Osteoblast (primary cell): Measurements from ENCODE around the gene ZCCHC2. TPM values are rescaled to one million over a fixed set of nuclear protein-coding genes. Genes with fewer than 3 reads are reported as not detected.

Experiments used
- DNase-seq: peaks from one replicate; pipeline ENCODE4 v3.0.0; 2011; ENCODE audit warnings: low spot score, mixed read lengths; ENCODE audit not compliant: insufficient read length; ENCODE audit errors: missing footprints
- H2AFZ ChIP-seq: 2 replicates; pipeline ENCODE4 v1.6.0; 2011; ENCODE audit warnings: mild to moderate bottlenecking, low read length
- H3K27ac ChIP-seq: 2 replicates; pipeline ENCODE4 v1.5.1; 2011; ENCODE audit warnings: mild to moderate bottlenecking, low read depth, low read length, moderate library complexity
- H3K27me3 ChIP-seq: 2 replicates; pipeline ENCODE4 v1.6.0; 2012; ENCODE audit warnings: mild to moderate bottlenecking, control low read depth, inconsistent platforms, low read length, moderate library complexity; ENCODE audit not compliant: insufficient read depth
- H3K36me3 ChIP-seq: 2 replicates; pipeline ENCODE4 v1.5.1; 2011; ENCODE audit warnings: mild to moderate bottlenecking, low read length, control low read depth, moderate library complexity; ENCODE audit not compliant: insufficient read depth
- H3K4me1 ChIP-seq: 2 replicates; pipeline ENCODE4 v1.5.1; 2011; ENCODE audit warnings: mild to moderate bottlenecking, low read length, control low read depth, moderate library complexity; ENCODE audit not compliant: insufficient read depth
- H3K4me2 ChIP-seq: 2 replicates; pipeline ENCODE4 v1.6.0; 2011; ENCODE audit warnings: mild to moderate bottlenecking, low read length; ENCODE audit not compliant: insufficient read depth
- H3K4me3 ChIP-seq: fragments of 200-600 bp; sonication (generic); 3 replicates; pipeline ENCODE4 v1.5.1; 2012; ENCODE audit warnings: mild to moderate bottlenecking, low read length, inconsistent platforms; ENCODE audit not compliant: insufficient read depth
- H3K79me2 ChIP-seq: 2 replicates; pipeline ENCODE4 v1.6.0; 2012; ENCODE audit warnings: mild to moderate bottlenecking, low read length, control low read depth, inconsistent platforms; ENCODE audit not compliant: insufficient read depth
- H3K9me3 ChIP-seq: 2 replicates; pipeline ENCODE4 v1.5.1; 2011; ENCODE audit warnings: low read depth, low read length, control low read depth
- H4K20me1 ChIP-seq: 2 replicates; pipeline ENCODE4 v1.6.0; 2012; ENCODE audit warnings: mild to moderate bottlenecking, low read length, control low read depth; ENCODE audit not compliant: insufficient read depth
- total RNA-seq: library from RNA; depleted of rRNA; stranded (reverse); fragments of >200 nt; gene quantifications from 2 replicates; pipeline ENCODE4 v1.2.3, GENCODE V29; 2012
- TF ChIP-seq, protein P1 (sequence below): IDR thresholded peaks from 2 replicates; pipeline ENCODE4 v1.5.1; 2011; ENCODE audit warnings: mild to moderate bottlenecking, low read depth, low read length, moderate library complexity; ENCODE audit errors: extremely low read depth

ZCCHC2 gene
- total RNA-seq, 1 donor, result 10.1 TPM

DNA sequence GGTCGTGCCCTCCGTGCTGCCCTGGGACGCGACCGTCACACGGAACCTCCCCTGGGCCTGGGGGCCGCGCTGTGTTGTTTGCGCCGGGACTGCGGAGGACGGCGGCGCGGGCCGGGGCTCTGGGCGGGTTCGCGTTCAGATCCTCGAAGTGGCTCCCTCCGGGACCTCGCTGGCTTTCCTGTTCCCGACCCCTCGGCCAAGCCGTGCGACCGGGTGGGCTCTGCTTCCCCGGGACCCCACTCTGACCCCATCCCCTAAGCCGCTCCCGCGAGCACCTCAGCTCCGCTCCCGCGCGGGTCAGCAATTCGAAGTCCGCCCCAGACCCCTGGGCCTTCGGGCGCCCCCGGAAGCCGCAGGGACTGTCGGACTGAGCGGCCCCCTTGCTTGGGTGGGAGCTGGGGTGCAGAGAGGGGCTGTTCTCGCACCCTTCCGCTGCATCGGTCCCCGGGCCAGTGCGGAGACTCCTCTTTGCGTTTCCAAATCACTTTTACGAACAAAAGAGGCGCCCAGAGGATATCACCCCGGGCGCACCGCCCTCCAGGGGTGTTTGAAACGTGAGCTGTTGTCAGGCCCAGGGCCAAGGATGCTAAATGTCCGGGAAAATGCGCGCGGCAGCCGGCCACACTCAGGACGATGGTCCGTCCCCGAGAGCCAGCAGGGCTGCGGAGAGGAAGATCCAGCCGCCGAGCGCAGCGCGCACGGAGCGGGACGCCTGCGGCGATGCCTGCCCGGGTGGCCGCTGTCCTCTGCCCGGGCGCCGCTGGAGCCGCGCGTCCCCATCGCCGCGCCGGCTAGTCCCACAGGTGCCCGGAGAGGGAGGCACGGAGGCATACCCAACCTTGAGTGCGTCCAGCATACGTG, 73.5 kb downstream of the ZCCHC2 start:
- Histone ChIP-seq H3K4me2 (peak overlapping the region; percentile 60), H3K9me3 (no peaks in the 10 kb centered on the region), H4K20me1 (no peaks in the 10 kb centered on the region), H3K79me2 (no peaks in the 10 kb centered on the region), H3K4me1 (no peaks in the 10 kb centered on the region), H2AFZ (no peak overlapping the region), H3K4me3 (peak overlapping the region; percentile 39), H3K36me3 (no peaks in the 10 kb centered on the region), H3K27me3 (peaks cover 50% of the 10 kb centered on the region), H3K27ac (no peak overlapping the region)
- peak; percentile 71 for DNase-seq
- TF ChIP-seq, protein P1, sequence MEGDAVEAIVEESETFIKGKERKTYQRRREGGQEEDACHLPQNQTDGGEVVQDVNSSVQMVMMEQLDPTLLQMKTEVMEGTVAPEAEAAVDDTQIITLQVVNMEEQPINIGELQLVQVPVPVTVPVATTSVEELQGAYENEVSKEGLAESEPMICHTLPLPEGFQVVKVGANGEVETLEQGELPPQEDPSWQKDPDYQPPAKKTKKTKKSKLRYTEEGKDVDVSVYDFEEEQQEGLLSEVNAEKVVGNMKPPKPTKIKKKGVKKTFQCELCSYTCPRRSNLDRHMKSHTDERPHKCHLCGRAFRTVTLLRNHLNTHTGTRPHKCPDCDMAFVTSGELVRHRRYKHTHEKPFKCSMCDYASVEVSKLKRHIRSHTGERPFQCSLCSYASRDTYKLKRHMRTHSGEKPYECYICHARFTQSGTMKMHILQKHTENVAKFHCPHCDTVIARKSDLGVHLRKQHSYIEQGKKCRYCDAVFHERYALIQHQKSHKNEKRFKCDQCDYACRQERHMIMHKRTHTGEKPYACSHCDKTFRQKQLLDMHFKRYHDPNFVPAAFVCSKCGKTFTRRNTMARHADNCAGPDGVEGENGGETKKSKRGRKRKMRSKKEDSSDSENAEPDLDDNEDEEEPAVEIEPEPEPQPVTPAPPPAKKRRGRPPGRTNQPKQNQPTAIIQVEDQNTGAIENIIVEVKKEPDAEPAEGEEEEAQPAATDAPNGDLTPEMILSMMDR, result no peak

DNA sequence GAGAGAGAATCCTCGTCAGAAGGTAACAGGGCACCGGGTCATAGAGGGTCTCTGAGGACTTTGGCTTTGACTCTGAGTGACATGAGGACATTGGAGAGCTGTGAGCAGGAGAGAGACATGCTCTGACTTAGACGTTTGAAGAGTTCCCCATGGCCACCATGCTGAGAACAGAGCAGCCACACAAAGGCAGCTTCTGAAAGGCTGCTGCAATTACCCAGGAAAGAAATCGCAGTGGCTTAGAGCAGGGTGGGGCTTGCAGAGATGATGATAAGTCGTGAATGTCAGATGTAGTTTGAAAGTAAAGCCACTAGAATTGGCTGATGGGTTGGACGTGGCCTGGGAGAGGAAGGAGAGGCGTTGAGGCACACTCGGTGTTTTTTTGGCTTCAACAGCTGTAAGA, 79.0 kb downstream of the ZCCHC2 start:
- Histone ChIP-seq H2AFZ (no peak overlapping the region), H3K9me3 (no peaks in the 10 kb centered on the region), H3K27me3 (peaks cover 59% of the 10 kb centered on the region), H3K4me1 (peaks cover 3% of the 10 kb centered on the region), H4K20me1 (no peaks in the 10 kb centered on the region), H3K36me3 (no peaks in the 10 kb centered on the region), H3K4me2 (no peak overlapping the region), H3K27ac (no peak overlapping the region), H3K4me3 (no peak overlapping the region), H3K79me2 (no peaks in the 10 kb centered on the region)
- DNase-seq, result no peak
- TF ChIP-seq, protein P1, result no peak

DNA sequence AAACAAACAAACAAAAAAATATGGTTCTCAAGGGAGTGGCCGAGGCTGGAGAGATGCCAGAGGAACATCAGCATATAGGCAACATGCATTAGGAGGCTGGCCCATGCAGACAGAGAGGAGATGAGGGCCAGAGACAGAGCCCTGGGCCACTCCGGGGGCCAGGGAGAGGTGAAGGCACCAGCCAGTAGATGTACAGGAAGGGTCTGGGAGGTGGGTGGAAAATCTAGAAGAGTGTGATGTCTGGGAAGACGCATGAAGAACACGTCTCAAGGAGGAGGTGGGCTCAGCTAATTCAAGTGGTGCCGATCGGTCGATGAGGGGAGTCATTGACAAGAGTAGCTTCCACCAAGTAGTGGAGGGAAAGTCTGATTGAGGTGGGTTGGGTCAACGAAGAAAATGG, 79.9 kb downstream of the ZCCHC2 start:
- Histone ChIP-seq H3K79me2 (no peaks in the 10 kb centered on the region), H3K36me3 (no peaks in the 10 kb centered on the region), H3K4me2 (no peak overlapping the region), H3K27me3 (peaks cover 52% of the 10 kb centered on the region), H3K27ac (no peak overlapping the region), H2AFZ (no peak overlapping the region), H3K4me1 (peaks cover 3% of the 10 kb centered on the region), H4K20me1 (no peaks in the 10 kb centered on the region), H3K4me3 (no peak overlapping the region), H3K9me3 (no peaks in the 10 kb centered on the region)
- TF ChIP-seq, protein P1, result no peak
- DNase-seq, result no peak

DNA sequence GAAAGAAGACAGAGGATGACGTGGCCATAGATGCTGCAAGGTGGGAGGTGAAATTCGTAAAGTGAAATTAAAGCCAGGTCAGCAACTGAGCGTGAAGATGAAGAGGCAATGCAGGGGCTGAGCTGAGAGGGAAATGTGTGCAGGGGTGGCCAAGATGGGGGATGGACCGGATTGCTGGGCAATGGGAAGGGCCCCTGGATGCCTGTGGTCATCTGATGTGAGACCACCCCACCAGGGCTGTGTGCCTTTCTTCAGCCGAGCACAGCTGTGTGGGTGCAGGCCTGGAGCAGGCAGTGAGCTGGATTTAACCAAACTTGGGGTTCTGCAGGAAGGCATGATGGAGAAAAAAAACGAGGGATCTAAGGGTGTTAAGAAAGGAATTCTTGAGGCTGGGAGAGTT, 80.4 kb downstream of the ZCCHC2 start:
- Histone ChIP-seq H3K9me3 (no peaks in the 10 kb centered on the region), H3K4me2 (no peak overlapping the region), H4K20me1 (no peaks in the 10 kb centered on the region), H3K27ac (no peak overlapping the region), H3K36me3 (no peaks in the 10 kb centered on the region), H3K4me1 (peaks cover 3% of the 10 kb centered on the region), H3K27me3 (peaks cover 52% of the 10 kb centered on the region), H3K4me3 (no peak overlapping the region), H2AFZ (no peak overlapping the region), H3K79me2 (no peaks in the 10 kb centered on the region)
- TF ChIP-seq, protein P1, result no peak
- DNase-seq, result no peak
